HG02588 (cell line): ENCODE data around the gene JMJD1C.
A peak's percentile ranks its signal among the peaks of the same experiment; 100 is the strongest.

Source experiments
- ATAC-seq: cut with Tn5 transposase; IDR thresholded peaks from one replicate; pipeline ENCODE4 v1.9.1; 2021; ENCODE audit warnings: mild to moderate bottlenecking, moderate library complexity; ENCODE audit not compliant: unreplicated experiment

JMJD1C gene

DNA sequence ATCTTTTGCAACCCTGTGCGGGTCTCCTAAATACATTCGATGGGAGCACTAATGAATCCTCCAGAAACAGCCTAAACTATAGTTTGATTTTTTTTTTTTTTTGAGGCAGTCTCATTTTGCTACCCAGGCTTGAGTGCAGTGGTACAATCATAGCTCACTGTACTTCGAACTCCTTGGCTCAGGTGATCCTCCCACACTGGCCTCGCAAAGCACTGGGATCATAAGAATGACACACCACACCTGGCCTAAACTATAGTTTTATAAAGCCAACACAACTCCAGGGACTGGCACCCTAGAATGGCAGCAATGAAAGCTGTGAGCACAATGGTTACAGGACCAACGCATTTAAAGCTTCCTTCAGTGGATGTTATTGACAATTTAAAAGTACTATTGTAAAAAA, 14.5 kb upstream of the JMJD1C start:
- ATAC-seq = no peak

DNA sequence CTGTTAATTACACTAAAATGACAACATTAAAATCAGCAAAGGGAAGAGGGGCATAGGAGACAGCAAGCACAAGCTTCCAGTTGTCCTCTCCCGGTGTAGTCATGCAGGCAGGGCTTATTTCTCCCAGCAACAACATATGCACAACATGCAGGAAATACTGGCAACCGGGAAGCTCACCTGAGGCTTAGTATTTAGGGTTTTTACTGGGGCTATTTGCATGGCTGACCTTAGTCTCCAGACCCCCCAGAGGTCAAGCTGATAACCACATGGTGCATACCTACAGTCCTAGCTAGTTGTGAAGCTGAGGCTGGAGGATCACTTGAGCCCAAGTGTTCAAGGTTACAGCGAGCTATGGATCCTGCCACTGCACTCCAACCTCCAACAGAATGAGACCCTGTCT, 12.8 kb upstream of the JMJD1C start:
- no peak for ATAC-seq

- no peak for ATAC-seq
Measured at GRCh38 chr10:63477927-63478326, 12.2 kb upstream of the JMJD1C start.

DNA sequence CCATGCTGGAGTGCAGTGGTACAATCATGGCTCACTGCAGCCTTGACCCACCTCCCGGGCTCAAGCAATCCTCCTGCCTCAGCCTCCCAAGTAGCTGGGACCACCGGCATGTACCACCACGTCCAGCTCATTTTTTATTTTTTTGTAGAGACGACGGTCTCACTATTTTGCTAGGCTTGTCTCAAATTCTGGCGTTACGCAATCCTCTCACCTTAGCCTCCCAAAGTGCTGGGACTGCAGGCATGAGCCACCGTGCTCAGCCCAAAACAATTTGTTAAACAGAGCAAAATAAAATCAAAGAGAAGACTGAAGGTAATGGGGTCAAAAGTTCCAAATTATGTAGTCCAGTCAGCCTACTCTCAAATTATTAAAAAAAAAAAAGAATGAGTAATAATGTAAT, 8.7 kb upstream of the JMJD1C start:
- ATAC-seq = no peak

- ATAC-seq = no peak
Measured at GRCh38 chr10:63470928-63471327, 5.2 kb upstream of the JMJD1C start.

DNA sequence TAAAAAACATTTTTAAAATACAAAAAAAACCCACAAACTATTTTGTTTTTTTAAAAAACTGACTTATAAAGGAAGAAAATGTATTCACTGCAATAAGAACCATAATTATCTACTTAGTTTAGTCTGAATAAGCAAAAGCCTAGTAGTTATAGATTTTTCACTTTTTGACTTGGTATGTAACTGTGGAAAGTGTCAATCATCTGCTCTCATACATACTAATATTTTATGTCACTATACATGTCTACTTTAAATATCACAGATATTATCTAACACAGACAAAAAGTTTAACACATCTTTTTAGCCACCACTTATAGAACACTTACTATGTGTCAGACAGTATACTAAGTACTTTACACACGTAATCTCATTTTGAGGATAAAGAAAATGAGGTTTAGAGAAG, 3.2 kb upstream of the JMJD1C start:
- no peak for ATAC-seq

DNA sequence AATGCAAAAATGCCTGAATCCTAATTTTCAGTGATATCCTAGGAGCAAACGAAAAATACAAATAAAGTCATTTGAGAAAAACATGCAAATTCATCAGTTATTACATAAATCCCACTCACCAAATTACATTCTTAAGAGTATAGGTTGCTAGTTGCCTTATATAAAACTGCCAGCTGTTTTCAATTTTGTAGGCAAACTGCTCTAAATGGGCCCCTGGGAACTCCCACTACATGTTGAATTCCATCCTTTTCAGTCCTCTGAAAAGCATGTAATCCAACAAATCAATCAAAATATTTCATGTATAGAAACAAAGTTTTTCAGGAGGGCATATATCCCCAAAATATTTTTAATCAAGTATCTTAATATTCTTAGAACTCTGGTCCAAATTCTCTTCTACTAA, 2.1 kb upstream of the JMJD1C start:
- no peak for ATAC-seq

GRCh38 chr10:63466144-63466935, 563 bp upstream of the JMJD1C start:
- peak; percentile 25 for ATAC-seq

DNA sequence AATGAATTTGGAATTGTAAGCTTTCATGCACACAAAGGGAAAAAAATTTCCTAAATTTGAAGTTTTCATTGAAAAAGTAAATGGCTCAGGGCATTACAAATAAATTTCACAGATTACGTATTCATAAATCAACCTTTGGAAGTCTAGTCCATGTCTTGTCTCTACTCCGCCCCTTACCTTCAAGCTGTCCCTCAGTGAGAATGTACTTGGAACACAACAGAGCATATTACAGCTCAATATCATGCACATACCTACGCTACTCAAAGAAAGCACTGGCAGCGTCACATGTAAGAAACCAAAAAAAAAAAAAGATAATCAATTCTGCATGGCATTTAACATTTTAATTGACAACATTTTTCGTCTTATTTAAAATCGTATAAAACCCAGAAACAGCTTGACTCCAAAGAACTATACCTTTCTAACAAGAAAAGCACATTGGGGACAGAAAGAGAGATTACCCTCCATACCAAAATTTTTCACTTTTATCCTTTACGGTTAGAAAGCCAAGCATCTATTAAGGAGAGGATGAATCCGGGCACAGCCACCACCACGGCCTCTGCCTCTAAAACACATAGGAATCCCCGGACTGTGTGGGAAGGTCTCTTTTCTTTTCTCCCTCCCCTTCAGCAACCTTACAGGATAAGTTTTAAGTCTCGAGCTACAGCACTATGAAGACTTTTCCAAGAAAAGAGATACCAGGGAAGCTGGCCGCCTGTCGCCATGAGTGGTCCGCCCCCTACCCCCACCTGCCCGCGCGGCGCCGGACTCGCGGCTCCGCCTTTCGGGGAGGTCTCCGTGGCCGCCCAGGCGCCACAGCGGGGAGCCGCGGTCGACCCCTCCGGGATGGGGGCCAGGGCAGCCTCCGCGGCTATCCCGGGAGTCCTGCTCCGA, 1.1 kb downstream of the JMJD1C start:
- peak; percentile 51 for ATAC-seq

DNA sequence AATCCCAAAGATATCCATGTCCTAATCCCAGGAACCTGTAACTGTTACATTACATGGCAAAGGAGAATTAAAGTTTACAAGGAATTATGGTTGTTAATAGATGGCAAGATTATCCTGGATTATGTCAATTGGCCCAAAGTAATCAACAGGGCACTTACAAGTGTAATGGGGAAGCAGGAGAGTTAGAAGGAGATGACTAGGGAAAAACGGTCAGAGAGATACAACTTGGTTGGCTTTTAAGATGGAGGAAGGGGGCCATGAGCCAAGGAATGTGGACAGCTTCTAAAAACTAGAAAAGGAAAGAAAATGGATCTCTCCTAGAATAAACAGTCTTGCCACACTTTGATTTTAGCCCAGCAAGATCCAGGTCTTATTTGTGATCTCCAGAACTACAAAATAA, 3.3 kb downstream of the JMJD1C start:
- no peak for ATAC-seq

DNA sequence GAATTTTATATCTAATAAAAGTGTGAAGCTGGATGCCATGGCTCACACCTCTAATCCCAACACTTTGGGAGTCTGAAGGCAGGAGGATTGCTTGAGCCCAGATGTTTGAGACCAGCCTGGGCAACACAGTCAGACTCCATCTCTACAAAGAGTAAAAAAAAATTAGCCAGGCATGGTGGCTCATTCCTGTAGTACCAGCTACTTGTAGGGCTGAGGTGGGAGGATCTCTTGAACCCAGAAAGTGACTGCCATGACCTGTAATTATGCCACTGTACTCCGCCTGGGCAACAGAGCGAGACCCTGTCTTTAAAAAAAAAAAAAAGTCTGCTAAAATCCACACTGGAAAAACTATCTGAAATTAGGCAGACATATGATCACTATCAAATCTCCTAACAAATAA, 7.6 kb downstream of the JMJD1C start:
- ATAC-seq = no peak

GRCh38 chr10:63457594-63457993, 8.2 kb downstream of the JMJD1C start:
- no peak for ATAC-seq

- no peak for ATAC-seq
Measured at GRCh38 chr10:63456437-63457210, 9.2 kb downstream of the JMJD1C start.

- ATAC-seq = no peak
Measured at GRCh38 chr10:63455507-63455906, 10.3 kb downstream of the JMJD1C start.

DNA sequence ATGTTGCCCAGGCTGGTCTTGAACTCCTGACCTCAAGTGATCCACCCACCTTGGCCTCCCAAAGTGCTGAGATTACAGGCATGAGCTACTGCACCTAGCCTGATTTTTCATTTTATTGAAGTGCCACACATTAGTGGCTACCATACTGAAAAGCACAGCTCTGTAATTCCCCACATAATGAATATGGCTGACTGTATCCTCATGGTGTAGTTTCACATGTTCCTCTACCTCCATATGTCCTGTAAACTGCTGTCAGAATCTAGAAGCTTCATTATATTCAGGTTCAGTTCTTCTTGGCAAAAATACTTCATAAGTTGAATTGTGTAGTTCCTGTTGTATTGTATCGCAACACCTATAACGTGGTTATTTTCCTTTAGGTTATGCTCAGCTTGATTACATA, 11.1 kb downstream of the JMJD1C start:
- ATAC-seq = no peak

- no peak for ATAC-seq
Measured at GRCh38 chr10:63452524-63452923, 13.3 kb downstream of the JMJD1C start.

DNA sequence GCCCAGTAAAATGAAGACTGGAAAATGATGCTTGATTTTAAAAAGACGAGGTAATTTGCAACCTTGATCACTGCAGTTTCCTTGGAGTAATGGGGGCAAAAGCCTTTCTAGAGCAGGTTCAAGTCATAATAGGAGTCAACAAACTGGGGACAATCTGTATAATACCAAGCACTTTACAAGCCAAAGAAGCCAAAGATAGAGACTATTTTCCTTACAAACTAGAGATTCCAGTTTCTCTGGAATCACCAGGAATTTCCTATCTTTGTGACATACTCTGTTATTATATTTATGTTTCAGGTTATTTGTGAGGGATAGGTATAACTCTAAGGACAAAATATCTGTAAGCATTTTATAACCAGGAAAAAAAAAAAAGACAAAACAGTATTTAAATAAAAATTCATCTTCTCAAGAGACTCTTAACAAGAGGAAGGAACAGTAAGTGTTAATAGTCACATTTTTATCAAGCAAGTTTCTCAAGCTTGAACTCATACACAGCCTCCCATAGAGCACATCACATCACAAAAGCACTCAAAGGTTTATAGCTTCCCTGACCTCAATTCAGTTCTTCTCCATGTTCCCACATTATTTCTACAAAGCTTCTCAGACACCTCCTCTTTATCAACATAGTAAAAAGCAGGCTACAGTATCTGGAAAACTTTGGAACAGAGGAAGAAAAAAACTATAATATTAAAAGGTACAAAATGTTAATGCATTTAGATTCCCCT, 18.9 kb downstream of the JMJD1C start:
- no peak for ATAC-seq

DNA sequence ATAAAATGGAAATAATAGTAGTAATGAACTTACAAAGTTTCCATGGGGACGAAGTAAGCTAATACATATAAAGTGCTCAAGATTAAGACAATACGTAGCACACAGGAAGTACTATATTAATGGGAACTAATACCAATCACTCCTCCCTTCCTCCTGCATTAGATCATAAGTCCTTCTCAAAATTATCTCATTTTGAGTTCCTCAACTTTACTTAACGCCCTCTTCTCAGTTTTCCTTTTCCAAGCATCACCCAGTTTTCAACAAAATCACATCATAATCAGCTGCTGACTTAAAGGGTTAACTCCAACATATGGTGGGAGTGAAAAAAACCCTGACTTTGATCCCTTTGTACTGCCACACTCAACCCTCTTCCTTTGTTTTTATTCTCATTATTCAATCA, 24.4 kb downstream of the JMJD1C start:
- ATAC-seq = no peak

DNA sequence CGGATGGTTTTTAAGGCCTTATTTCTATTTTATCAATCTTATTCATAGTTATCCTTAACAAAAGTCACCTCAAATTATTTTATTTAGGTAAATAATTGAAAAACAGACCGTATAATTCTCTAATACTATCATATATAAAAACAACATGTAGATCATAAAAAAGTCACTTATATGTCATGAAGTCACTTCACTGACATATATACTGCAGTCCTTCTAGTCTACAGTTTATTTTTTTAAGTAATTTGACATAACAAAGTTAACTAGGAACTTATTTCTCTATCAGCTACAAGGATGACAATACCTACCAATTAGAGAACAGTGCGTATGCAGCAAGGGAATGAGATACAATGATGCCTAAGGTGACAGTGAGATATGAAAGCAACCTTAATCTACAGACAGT, 26.2 kb downstream of the JMJD1C start:
- no peak for ATAC-seq
